Activated effector memory CD4-positive, alpha-beta T cell treated with Interleukin-2 at 50 U/mL for 16 hours (primary cell): ENCODE results near the gene ATP8B3.

Experiments used
- DNase-seq: peaks from one replicate; pipeline ENCODE4 v3.0.0-alpha.2; 2020

Gene ATP8B3

GRCh38 chr19:1811942-1812425 is at the start of gene ATP8B3:
Gene ATP8B3 (minus strand): TSS chr19:1812276. CDS start chr19:1811736, 540 bp downstream.
- no peak for DNase-seq

- no peak for DNase-seq
Observed at GRCh38 chr19:1861599-1862031, 49.5 kb upstream of the ATP8B3 start.

- no peak for DNase-seq
Observed at GRCh38 chr19:1860821-1861598, 48.9 kb upstream of the ATP8B3 start.

GRCh38 chr19:1860042-1860775 is 48.1 kb upstream of the ATP8B3 start:
- no peak for DNase-seq

GRCh38 chr19:1859331-1859781 is 47.3 kb upstream of the ATP8B3 start:
- no peak for DNase-seq

- no peak for DNase-seq
Observed at GRCh38 chr19:1858412-1859081, 46.5 kb upstream of the ATP8B3 start.

GRCh38 chr19:1857648-1858326 is 45.7 kb upstream of the ATP8B3 start:
- DNase-seq: no peak

- DNase-seq: no peak
Observed at GRCh38 chr19:1856698-1857603, 44.9 kb upstream of the ATP8B3 start.

GRCh38 chr19:1856345-1856697 is 44.2 kb upstream of the ATP8B3 start:
- DNase-seq: no peak

- DNase-seq: no peak
Observed at GRCh38 chr19:1855828-1856255, 43.8 kb upstream of the ATP8B3 start.

GRCh38 chr19:1855040-1855827 is 43.2 kb upstream of the ATP8B3 start:
- DNase-seq: peak; percentile 83

GRCh38 chr19:1854542-1855039 is 42.5 kb upstream of the ATP8B3 start:
- no peak for DNase-seq

GRCh38 chr19:1854039-1854541 is 42.0 kb upstream of the ATP8B3 start:
- DNase-seq: no peak

- DNase-seq: peak; percentile 69
Observed at GRCh38 chr19:1853295-1854038, 41.4 kb upstream of the ATP8B3 start.

GRCh38 chr19:1852581-1853128 is 40.6 kb upstream of the ATP8B3 start:
- DNase-seq: no peak

- DNase-seq: no peak
Observed at GRCh38 chr19:1851654-1852580, 39.8 kb upstream of the ATP8B3 start.

GRCh38 chr19:1850809-1851653 is 39.0 kb upstream of the ATP8B3 start:
- DNase-seq: no peak
